GM12873 (cell line): Measurements from ENCODE around the gene TRIL.

Experiments
- CTCF ChIP-seq: IDR thresholded peaks from 2 replicates; pipeline ENCODE4 v1.5.1; 2012; ENCODE audit warnings: low read depth, mild to moderate bottlenecking, moderate library complexity, low read length, control low read depth; ENCODE audit not compliant: insufficient read depth; ENCODE audit errors: missing control alignments

TRIL gene

GRCh38 chr7:28961972-28962371 is 3.8 kb upstream of the TRIL start:
- no peak for TF ChIP-seq CTCF

- TF ChIP-seq CTCF, result no peak
Measured at GRCh38 chr7:28960071-28960840, 2.1 kb upstream of the TRIL start.

GRCh38 chr7:28958980-28959347 is 834 bp upstream of the TRIL start:
- TF ChIP-seq CTCF, result no peak

- TF ChIP-seq CTCF, result no peak
Measured at GRCh38 chr7:28957751-28958234, 337 bp downstream of the TRIL start.

GRCh38 chr7:28957064-28957750 is 923 bp downstream of the TRIL start:
- TF ChIP-seq CTCF, result no peak

GRCh38 chr7:28956608-28957063 is 1.5 kb downstream of the TRIL start:
- TF ChIP-seq CTCF, result peak; percentile 19

- peak; percentile 56 for TF ChIP-seq CTCF
Measured at GRCh38 chr7:28955718-28956607, 2.2 kb downstream of the TRIL start.
